ENCODE data around the gene MVB12B.

The MVB12B gene

DNA sequence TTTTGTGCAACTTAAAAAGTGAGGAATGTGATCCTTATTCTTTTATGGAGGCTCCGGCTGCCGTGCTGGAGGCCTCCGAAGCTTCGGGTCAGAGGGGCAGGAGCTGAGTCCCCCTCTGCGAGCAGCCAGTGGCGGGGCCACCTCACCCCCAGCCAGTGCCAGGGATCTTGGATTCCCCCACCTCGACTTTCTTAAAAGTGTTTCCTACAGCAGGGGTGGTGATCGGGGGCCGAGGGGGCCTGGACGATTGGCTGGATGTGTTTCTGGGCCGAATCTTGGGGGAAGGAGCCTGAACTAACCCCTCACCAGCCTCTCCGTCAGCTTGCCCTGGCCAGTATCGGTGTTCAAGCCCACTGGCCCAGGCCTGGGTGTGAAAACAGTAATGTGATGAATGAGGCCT is 194.9 kb downstream of the MVB12B start:
- POLR2A ChIA-PET (ENCODE audit: low non-redundant PET): no interaction called here
- CTCF ChIA-PET: no interaction called here
- TF ChIP-seq, protein P1, sequence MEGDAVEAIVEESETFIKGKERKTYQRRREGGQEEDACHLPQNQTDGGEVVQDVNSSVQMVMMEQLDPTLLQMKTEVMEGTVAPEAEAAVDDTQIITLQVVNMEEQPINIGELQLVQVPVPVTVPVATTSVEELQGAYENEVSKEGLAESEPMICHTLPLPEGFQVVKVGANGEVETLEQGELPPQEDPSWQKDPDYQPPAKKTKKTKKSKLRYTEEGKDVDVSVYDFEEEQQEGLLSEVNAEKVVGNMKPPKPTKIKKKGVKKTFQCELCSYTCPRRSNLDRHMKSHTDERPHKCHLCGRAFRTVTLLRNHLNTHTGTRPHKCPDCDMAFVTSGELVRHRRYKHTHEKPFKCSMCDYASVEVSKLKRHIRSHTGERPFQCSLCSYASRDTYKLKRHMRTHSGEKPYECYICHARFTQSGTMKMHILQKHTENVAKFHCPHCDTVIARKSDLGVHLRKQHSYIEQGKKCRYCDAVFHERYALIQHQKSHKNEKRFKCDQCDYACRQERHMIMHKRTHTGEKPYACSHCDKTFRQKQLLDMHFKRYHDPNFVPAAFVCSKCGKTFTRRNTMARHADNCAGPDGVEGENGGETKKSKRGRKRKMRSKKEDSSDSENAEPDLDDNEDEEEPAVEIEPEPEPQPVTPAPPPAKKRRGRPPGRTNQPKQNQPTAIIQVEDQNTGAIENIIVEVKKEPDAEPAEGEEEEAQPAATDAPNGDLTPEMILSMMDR (conservative IDR thresholded peaks at IDR 0.05; ENCODE audit: low read depth): no peak
- DNase-seq (ENCODE audit: low spot score): no peak
- no peak overlapping the region for H3K27ac ChIP-seq

GRCh38 chr9:126521976-126522590 is 195.5 kb downstream of the MVB12B start:
- no peak for DNase-seq (ENCODE audit: low spot score)
- ChIA-PET POLR2A (ENCODE audit: low non-redundant PET) (no interaction called here), CTCF (interaction anchor here (0.9 to 1.8 kb wide), 4 partner anchors 21 to 36 kb away, joined by 3 to 9 read pairs (median 4); no protein-coding TSS in a partner anchor)
- no peak overlapping the region for H3K27ac ChIP-seq
- TF ChIP-seq, protein P1 (conservative IDR thresholded peaks at IDR 0.05; ENCODE audit: low read depth): no peak

DNA sequence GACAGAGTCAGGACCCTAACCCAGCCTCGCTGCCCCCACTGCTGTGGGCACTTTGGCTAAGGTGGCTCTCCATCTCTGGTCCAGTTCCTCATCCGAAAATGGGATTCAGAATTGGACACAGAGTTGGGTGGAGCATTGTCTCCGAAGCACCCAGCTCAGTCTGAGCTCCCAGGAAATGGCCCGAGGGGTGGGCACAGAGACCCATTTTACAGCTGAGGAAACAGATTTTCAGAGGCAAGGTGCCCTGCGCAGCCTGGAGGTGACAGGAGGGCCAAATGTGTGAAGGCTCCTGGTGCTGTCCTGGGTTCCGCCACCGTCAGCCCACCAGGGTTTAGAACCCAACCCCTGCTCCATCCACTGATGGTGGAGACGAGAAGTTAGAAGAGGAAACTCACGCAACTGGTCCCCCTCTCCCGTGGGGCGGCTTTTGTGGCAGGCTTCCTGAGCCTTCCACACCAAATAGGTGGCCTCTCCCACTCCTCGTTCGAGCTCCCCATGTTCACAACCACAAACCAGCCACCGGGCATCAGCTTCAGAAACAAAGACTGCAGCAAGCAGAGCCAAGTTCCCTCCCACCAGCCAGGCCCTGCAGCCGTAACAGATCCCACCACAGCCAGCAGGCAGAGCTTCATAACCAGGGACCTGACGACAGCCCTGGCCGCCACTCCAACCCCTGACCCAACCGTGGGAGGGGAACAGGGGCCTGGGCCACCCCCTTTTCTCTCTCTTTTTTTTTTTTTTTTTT is 196.2 kb downstream of the MVB12B start:
- no peak overlapping the region for H3K27ac ChIP-seq
- DNase-seq (ENCODE audit: low spot score): no peak
- TF ChIP-seq, protein P1 (conservative IDR thresholded peaks at IDR 0.05; ENCODE audit: low read depth): no peak
- ChIA-PET CTCF (interaction anchor here (0.9 to 1.8 kb wide), 4 partner anchors 22 to 35 kb away, joined by 3 to 9 read pairs (median 4); no protein-coding TSS in a partner anchor), POLR2A (ENCODE audit: low non-redundant PET) (no interaction called here)

DNA sequence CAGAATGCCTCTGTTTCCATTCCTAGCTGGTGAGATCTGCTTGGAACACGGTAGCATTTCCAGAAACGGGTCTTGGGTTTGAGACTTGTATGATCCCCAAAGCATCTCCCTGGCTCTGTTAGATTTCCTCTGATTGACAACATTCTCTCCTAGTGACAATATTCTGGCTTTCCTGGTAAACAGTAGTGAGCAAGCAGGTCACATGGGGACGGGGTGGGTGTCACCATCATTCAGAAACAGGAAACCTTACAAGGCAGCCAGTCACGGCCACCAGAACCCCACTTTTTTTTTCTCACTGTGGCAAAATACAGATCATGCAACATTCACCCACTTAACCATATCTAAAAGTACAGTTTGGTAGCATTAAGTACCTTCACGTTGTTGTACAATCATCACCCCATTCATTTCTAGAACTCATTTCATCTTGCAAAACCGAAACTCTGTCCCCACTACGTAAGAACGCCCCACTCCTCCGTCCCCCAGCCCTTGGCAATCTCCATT is 197.0 kb downstream of the MVB12B start:
- POLR2A ChIA-PET (ENCODE audit: low non-redundant PET): no interaction called here
- no peak for DNase-seq (ENCODE audit: low spot score)
- no peak overlapping the region for H3K27ac ChIP-seq
- CTCF ChIA-PET: interaction anchor here (1.8 kb wide), 1 partner anchor 34 kb away, joined by 9 read pairs; no protein-coding TSS in a partner anchor
- TF ChIP-seq, protein P1 (conservative IDR thresholded peaks at IDR 0.05; ENCODE audit: low read depth): no peak

DNA sequence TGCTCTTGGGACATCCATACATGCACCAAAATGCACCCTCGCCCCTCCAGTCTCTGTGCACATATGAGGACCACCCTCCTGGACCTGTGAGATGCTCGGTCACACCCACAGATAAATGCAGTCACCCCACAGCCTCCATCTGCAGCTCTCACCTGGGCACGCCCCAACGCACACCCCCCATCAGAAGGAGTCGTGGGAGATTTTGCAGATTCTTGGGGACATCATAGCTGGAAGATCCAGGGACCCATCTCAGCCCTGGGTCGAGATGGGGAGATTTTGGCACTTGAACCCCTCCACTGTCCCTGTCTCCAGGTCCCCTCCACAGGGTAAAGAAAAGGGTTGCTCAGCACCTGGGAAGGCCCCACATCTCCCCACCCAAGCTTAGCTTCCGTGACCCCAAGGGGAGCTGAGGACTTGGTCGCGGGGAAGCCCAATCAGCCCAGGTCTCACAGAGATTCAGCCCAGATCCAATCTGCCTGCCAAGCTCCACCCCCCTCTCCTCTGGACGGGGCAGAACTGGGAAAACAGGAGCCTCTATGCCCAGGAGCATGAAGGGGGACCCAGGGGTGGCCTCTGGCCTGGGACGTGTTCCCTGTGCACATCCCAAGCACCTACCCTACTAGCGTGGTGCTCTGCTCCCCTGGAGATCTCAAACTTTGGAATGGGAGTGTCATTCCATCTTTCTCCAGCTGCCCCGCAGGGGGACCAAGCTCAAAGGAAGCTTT is 197.9 kb downstream of the MVB12B start:
- TF ChIP-seq, protein P1 (conservative IDR thresholded peaks at IDR 0.05; ENCODE audit: low read depth): no peak
- ChIA-PET POLR2A (ENCODE audit: low non-redundant PET) (no interaction called here), CTCF (interaction anchor here (1.1 to 1.2 kb wide), 2 partner anchors 14 to 33 kb away, joined by 3 to 4 read pairs; no protein-coding TSS in a partner anchor)
- DNase-seq (ENCODE audit: low spot score): no peak
- no peak overlapping the region for H3K27ac ChIP-seq

All from RWPE1 (cell line).